Measurements from ENCODE around the gene NEDD9.
A peak's percentile ranks its signal among the peaks of the same experiment; 100 is the strongest.

Gene NEDD9

GRCh38 chr6:11149551-11149950, 82.9 kb downstream of the NEDD9 start:
- Histone ChIP-seq H3K27me3 (ENCODE audit: control insufficient read depth, insufficient read depth, low read length) (no peaks in the 10 kb centered on the region), H3K4me3 (ENCODE audit: low read depth, low read length) (no peak overlapping the region), H3K4me2 (ENCODE audit: low read length) (no peak overlapping the region), H3K4me1 (no peaks in the 10 kb centered on the region), H3K9me3 (ENCODE audit: control insufficient read depth, low read length) (no peaks in the 10 kb centered on the region), H3K36me3 (ENCODE audit: control insufficient read depth, insufficient read depth, low read length) (no peaks in the 10 kb centered on the region), H3K79me2 (no peaks in the 10 kb centered on the region), H3K27ac (no peak overlapping the region), H2AFZ (no peak overlapping the region), H3K9ac (no peak overlapping the region)
- TF ChIP-seq, protein P1, sequence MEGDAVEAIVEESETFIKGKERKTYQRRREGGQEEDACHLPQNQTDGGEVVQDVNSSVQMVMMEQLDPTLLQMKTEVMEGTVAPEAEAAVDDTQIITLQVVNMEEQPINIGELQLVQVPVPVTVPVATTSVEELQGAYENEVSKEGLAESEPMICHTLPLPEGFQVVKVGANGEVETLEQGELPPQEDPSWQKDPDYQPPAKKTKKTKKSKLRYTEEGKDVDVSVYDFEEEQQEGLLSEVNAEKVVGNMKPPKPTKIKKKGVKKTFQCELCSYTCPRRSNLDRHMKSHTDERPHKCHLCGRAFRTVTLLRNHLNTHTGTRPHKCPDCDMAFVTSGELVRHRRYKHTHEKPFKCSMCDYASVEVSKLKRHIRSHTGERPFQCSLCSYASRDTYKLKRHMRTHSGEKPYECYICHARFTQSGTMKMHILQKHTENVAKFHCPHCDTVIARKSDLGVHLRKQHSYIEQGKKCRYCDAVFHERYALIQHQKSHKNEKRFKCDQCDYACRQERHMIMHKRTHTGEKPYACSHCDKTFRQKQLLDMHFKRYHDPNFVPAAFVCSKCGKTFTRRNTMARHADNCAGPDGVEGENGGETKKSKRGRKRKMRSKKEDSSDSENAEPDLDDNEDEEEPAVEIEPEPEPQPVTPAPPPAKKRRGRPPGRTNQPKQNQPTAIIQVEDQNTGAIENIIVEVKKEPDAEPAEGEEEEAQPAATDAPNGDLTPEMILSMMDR (IDR thresholded peaks at IDR 0.05), result no peak

- H3K4me1 ChIP-seq, result no peaks in the 10 kb centered on the region
- H3K79me2 ChIP-seq, result no peaks in the 10 kb centered on the region
- no peak overlapping the region for H3K9ac ChIP-seq
- H3K27ac ChIP-seq, result no peak overlapping the region
- no peak overlapping the region for H2AFZ ChIP-seq
- no peaks in the 10 kb centered on the region for H3K27me3 ChIP-seq (ENCODE audit: control insufficient read depth, insufficient read depth, low read length)
- H3K4me3 ChIP-seq (ENCODE audit: low read depth, low read length), result no peak overlapping the region
- H3K36me3 ChIP-seq (ENCODE audit: control insufficient read depth, insufficient read depth, low read length), result no peaks in the 10 kb centered on the region
- no peak overlapping the region for H3K4me2 ChIP-seq (ENCODE audit: low read length)
- TF ChIP-seq, protein P1 (IDR thresholded peaks at IDR 0.05), result no peak
- no peaks in the 10 kb centered on the region for H3K9me3 ChIP-seq (ENCODE audit: control insufficient read depth, low read length)
Observed at GRCh38 chr6:11146117-11146826, 86.2 kb downstream of the NEDD9 start.

DNA sequence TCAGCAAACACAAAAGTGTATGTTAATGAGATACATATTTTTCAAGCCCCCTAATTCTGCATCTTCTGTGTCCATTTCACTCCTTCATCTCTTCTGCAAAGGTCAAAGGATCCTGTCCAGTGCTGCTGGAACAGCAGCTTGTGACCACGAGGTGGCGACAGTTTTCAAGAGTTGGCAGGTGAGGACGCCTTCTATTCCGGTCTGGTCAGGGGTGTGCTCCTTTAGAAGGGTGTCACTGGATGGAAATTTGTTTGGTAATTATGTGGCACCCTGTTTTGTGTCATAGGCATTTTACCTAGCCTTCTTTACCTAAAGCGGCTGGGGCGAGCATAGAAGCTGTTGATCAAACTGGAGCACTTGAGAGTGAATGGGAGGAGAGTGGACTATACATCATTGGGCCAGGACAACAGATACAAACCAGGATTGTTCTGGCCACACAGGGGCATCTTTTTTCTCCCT, 88.0 kb downstream of the NEDD9 start:
- Histone ChIP-seq H3K4me2 (ENCODE audit: low read length) (no peak overlapping the region), H3K36me3 (ENCODE audit: control insufficient read depth, insufficient read depth, low read length) (no peaks in the 10 kb centered on the region), H3K79me2 (no peaks in the 10 kb centered on the region), H3K4me3 (ENCODE audit: low read depth, low read length) (no peak overlapping the region), H2AFZ (no peak overlapping the region), H3K27ac (no peak overlapping the region), H3K9me3 (ENCODE audit: control insufficient read depth, low read length) (no peaks in the 10 kb centered on the region), H3K27me3 (ENCODE audit: control insufficient read depth, insufficient read depth, low read length) (no peaks in the 10 kb centered on the region), H3K4me1 (no peaks in the 10 kb centered on the region), H3K9ac (no peak overlapping the region)
- TF ChIP-seq, protein P1 (IDR thresholded peaks at IDR 0.05), result peak; percentile 94

DNA sequence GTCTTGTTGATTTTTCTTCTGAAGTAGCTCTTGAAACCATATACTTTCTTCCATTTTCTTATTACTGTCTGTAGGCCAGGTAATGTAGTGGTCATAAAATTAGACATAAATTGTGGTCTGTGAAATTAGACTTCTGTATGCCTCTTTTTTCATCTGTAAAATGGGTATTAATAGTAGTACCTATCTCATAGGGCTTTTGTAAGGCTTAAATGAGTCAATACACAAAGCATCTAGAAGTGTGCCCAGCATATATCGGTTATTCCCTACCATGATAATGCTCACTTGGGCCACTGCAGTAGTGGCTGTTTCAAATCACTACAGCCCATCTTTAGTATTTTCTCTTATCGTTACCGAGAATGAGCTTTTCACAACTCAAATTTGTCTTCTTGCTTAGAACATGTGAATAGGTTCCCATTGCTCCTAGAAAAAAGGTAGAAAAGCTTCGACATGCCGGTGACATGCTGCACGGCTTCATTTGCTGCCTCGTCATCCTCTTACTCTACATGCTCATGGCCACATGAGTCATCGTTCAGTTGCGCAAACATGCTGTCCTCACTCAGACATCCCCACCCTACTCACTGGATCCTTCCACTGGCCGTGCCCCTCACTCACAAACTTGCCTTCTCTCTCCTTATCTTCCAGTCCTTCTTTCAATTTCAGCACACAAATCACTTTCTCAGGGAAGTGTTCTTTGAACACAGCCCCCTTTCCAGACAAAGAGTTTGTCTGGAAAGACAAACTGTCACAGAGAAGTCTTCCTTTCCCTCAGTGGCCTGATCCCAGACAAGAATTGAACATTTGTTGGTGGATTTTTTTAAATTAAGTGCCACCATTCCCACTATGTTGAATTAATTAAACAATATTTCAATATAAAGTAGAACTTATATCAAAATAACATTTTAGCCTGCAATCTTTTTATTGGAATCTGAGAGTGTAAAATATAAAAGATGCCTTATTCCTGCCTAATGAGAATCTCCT, 88.8 kb downstream of the NEDD9 start:
- no peaks in the 10 kb centered on the region for H3K79me2 ChIP-seq
- H3K9me3 ChIP-seq (ENCODE audit: control insufficient read depth, low read length), result no peaks in the 10 kb centered on the region
- no peak overlapping the region for H2AFZ ChIP-seq
- H3K4me2 ChIP-seq (ENCODE audit: low read length), result no peak overlapping the region
- H3K27ac ChIP-seq, result no peak overlapping the region
- H3K36me3 ChIP-seq (ENCODE audit: control insufficient read depth, insufficient read depth, low read length), result no peaks in the 10 kb centered on the region
- no peaks in the 10 kb centered on the region for H3K27me3 ChIP-seq (ENCODE audit: control insufficient read depth, insufficient read depth, low read length)
- H3K9ac ChIP-seq, result no peak overlapping the region
- H3K4me1 ChIP-seq, result no peaks in the 10 kb centered on the region
- no peak overlapping the region for H3K4me3 ChIP-seq (ENCODE audit: low read depth, low read length)
- TF ChIP-seq, protein P1 (IDR thresholded peaks at IDR 0.05), result no peak

Data from parathyroid adenoma (tissue), 2 donors.